T47D (cell line): ENCODE measurements around the gene FAM135A.
"Not testable (repeated sequence)": the region's sequence is repeated elsewhere in the genome, so short reads cannot be mapped to it uniquely, and the experiment has no call there.

Experiments
- DNase-seq, 2 experiments: peaks; one replicate each; pipeline versions ENCODE4 v3.0.0 to v3.0.0-alpha.2; 2011 to 2012; ENCODE audit warnings: low read depth in 1 of 2, low spot score in 1 of 2
- JUND ChIP-seq: IDR thresholded peaks from 2 replicates; pipeline ENCODE4 v1.6.1; 2012; ENCODE audit warnings: low read depth
- in situ Hi-C: cut with HindIII; loops from 2 replicates; pipeline ENCODE4 v1.10.0; 2016; ENCODE audit warnings: low sequenced_read_pairs, low pct_unique_long_range_greater_than_20kb

Gene FAM135A

DNA sequence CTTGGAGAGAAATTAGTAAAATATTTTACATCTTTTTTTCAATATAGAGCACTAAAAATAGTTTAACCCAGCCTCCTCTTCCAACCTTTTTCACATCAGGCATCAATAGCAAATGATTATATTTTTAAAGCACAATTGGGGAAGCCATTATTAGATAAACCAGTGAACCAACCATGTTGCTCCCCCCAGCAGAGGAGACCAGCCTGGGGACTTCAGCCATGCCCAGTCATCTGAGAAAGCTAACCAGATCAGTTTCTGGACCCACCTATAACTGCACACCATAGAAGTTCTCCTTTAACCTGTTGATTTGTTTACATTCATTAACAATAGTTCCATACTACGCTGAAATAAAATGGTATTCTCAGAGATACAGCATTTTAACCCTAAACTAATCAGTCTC, 139.7 kb downstream of the FAM135A start:
- in situ Hi-C loops = no loop called here
- TF ChIP-seq JUND = no peak

GRCh38 chr6:70557998-70558397, 144.7 kb downstream of the FAM135A start:
- no peak for TF ChIP-seq JUND
- in situ Hi-C loops = no loop called here
- no peak for DNase-seq

More for the DNA sequence above, 139.7 kb downstream of the FAM135A start:
- no peak for DNase-seq

- in situ Hi-C loops = not testable (repeated sequence)
Observed at GRCh38 chr6:70562401-70562800, 149.1 kb downstream of the FAM135A start.

DNA sequence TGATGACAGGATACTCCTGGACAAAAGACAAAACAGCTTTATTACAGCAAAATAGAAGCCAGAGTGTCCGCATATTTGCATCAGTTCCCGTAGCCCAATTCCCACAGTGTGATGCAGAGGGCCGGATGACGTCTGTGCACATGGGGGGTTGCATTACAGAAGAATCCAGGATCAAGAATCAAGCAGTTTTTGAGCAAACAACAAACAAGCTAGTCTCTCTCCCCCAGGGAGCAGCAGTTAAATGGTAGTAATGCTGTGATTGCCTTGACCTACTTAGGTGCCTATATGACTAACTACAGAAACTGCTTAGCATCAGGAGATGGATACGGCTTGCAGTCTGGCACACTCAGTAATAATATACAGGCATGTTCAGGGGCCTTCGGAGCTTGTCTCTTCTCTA, 150.2 kb downstream of the FAM135A start:
- in situ Hi-C loops = no loop called here
- no peak for DNase-seq
- TF ChIP-seq JUND = no peak

More at GRCh38 chr6:70562401-70562800, 149.1 kb downstream of the FAM135A start:
- DNase-seq = not testable (repeated sequence)

DNA sequence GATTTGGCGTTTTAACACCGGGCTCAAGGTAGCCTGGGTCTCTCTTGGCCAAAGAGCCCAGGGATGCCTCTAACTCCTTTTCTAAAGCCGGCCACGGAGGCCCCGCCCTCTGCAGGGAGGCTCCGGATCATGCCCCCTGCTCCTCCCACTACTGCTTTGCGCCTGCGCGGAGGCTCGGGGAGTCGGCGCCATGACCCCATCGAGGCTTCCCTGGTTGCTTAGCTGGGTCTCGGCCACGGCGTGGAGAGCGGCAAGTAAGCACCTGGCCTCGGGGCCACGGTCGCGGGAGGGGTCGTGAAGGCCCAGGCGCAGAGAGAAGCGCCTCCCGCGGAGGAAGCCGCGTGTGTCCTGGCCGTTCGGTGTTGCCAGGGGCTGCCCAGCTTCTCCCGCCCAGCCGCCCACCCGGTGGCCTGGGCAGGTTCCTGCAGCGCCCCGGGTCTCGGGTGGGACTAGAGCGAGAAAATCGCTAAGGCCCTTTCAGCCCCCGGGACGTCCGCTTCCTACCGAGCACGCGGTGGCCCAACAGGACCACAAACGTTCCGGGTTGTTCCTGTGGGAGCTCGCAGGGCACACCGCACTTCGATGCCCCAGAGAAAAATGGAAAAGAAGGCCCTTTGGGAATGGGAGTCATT, 153.6 kb downstream of the FAM135A start, which contains the start of gene SDHAF4:
TSS of gene SDHAF4 (plus strand) at position 180 of the 632 bp plus-strand sequence. CDS start at position 191, 11 bp downstream.
- TF ChIP-seq JUND = no peak
- in situ Hi-C loops = no loop called here
- peak; percentile 87 to 92 for DNase-seq

DNA sequence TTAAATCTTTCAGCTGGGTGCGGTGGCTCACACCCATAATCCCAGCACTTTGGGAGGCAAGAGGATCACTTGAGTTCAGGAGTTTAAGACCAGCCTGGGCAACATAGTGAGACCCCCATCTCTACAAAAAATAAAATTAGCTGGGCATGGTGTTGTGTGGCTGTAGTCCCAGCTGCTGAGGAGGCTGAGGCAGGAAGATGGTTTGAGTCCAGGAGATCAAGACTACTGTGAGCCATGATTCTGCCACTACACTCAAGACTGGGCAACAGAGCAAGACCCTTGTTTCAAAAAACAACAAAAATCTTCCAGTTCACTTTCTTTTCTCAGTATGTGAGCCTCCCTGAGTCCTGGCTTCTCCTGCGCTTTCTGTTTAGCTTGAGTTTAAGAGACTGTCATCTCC, 161.3 kb downstream of the FAM135A start:
- in situ Hi-C loops = no loop called here
- DNase-seq = no peak
- no peak for TF ChIP-seq JUND

- in situ Hi-C loops = no loop called here
- TF ChIP-seq JUND = no peak
- no peak for DNase-seq
Observed at GRCh38 chr6:70575899-70576495, 162.7 kb downstream of the FAM135A start.

- DNase-seq = no peak
- in situ Hi-C loops = no loop called here
- TF ChIP-seq JUND = no peak
Observed at GRCh38 chr6:70586114-70586513, 172.8 kb downstream of the FAM135A start.

DNA sequence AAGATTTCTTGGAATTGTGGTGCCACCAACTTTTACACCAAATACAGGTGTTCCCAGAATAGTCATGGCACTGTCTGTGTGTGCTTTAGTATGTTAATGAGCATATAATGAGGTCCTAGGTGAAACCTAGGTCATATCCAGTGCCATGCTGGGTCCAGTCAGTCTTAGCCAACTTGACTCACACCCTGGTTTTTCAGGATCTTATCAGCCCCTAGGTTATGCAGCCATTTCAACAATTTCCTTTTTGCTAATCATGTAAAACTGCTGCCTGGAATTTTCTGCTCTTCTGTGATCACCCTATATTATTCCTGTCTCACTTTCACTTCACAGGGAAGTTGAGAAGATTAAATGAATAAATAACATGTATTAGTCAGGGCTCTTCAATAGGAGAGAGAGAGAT, 177.1 kb downstream of the FAM135A start:
- no peak for DNase-seq
- in situ Hi-C loops = no loop called here
- TF ChIP-seq JUND = no peak

- in situ Hi-C loops = no loop called here
- DNase-seq = no peak
- TF ChIP-seq JUND = no peak
Observed at GRCh38 chr6:70592391-70593117, 179.2 kb downstream of the FAM135A start.

- no peak for TF ChIP-seq JUND
- in situ Hi-C loops = no loop called here
- DNase-seq = no peak
Observed at GRCh38 chr6:70593118-70593486, 179.8 kb downstream of the FAM135A start.

- no peak for DNase-seq
- in situ Hi-C loops = no loop called here
- TF ChIP-seq JUND = no peak
Observed at GRCh38 chr6:70599187-70599586, 185.9 kb downstream of the FAM135A start.

GRCh38 chr6:70601014-70601413, 187.7 kb downstream of the FAM135A start:
- in situ Hi-C loops = no loop called here
- TF ChIP-seq JUND = no peak
- DNase-seq = no peak
